ENCODE results near the gene FHAD1.

DNA sequence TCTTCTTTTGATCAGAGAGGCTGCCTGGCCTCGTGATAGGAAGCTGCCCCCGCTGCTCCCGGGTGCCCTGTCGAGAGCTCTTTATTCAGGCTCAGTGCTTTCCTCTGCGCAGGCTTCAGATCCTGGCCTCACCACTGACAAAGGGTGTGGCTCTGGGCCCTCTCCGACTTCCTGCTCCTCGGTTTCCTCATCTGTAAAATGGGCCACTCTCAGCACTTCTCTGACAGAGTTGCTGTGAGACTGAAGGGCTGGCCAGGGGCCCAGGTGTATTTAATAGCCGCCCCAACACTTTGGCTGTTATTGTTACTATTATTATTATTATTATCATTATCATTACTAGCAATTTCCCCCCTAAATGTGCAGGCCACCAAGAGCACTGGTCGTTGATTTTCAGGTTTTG, 101.6 kb downstream of the FHAD1 start:
- TF ChIP-seq CTCF (IDR thresholded peaks at IDR 0.05) (no peak), POLR2A (IDR thresholded peaks at IDR 0.05) (no peak)

Measured in right lobe of liver (tissue), 4 donors.